Naive B cell (primary cell): ENCODE measurements around the gene BATF. TPM values are rescaled to one million over a fixed set of nuclear protein-coding genes. Genes with fewer than 3 reads are reported as not detected.

Experiments used
- ATAC-seq, 2 donors: fragments of 150-1000 bp; cut with Tn5 transposase; 2 replicates each; pipeline ENCODE4 v1.10.0; 2021; ENCODE audit warnings: low read depth in 2 of 2, mild to moderate bottlenecking in 2 of 2, moderate library complexity in 2 of 2
- DNase-seq: peaks from one replicate; pipeline ENCODE4 v3.0.0; 2022
- H3K27ac Mint-ChIP-seq, 6 donors: one replicate each; pipeline ENCODE4 v1.8.0; 2020 to 2022; ENCODE audit warnings: mild to moderate bottlenecking in 6 of 6, mixed read lengths in 6 of 6, moderate library complexity in 5 of 6, inconsistent platforms in 2 of 6
- H3K27me3 Mint-ChIP-seq, 3 donors: one replicate each; pipeline ENCODE4 v1.8.0; 2021 to 2022; ENCODE audit warnings: mixed read lengths in 3 of 3, mild to moderate bottlenecking in 1 of 3
- H3K36me3 Mint-ChIP-seq, 2 donors: one replicate each; pipeline ENCODE4 v1.8.0; 2020 to 2022; ENCODE audit warnings: mixed read lengths in 2 of 2, inconsistent platforms in 1 of 2, mild to moderate bottlenecking in 1 of 2
- H3K4me1 Mint-ChIP-seq, 3 donors: one replicate each; pipeline ENCODE4 v1.8.0; 2020 to 2022; ENCODE audit warnings: mixed read lengths in 3 of 3, inconsistent platforms in 1 of 3, mild to moderate bottlenecking in 1 of 3, moderate library complexity in 1 of 3
- H3K4me3 Mint-ChIP-seq, 8 donors: one replicate each; pipeline ENCODE4 v1.8.0; 2020 to 2022; ENCODE audit warnings: mild to moderate bottlenecking in 8 of 8, mixed read lengths in 8 of 8, moderate library complexity in 8 of 8, inconsistent platforms in 2 of 8
- H3K9me3 Mint-ChIP-seq, 7 donors: one replicate each; pipeline ENCODE4 v1.8.0; 2020 to 2022; ENCODE audit warnings: mixed read lengths in 7 of 7, mild to moderate bottlenecking in 5 of 7, inconsistent platforms in 2 of 7, moderate library complexity in 1 of 7
- polyA plus RNA-seq, 6 donors: library from polyadenylated mRNA; unstranded; fragments of 300-500 nt; fragmentation: Illumina TruSeq; gene quantifications; one replicate each; pipeline ENCODE4 v1.2.3, GENCODE V29; 2021; ENCODE audit warnings: low read depth in 6 of 6

Gene BATF
- polyA plus RNA-seq, 6 donors from 2014 or later: 2.6 to 12.9 (median 6.5) TPM

DNA sequence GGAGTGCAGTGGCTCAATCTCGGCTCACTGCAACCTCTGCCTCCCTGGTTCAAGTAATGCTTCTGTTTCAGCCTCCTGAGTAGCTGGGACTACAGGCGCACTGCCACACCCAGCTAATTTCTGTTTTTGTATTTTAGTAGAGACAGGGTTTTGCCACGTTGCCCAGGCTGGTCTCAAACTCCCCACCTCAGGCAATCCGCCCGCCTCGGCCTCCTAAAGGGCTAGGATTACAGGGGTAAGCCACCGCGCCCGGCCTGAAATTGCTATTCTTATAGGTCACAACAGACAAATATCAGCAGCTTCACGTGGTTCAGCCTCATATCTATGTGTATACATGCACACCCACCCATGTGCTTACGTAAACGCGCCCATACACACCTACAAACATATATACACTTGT is 23.6 kb downstream of the BATF start:
- Mint-ChIP-seq H3K27me3 (no peaks in the 10 kb centered on the region), H3K4me3 (no peak overlapping the region), H3K36me3 (peaks cover 0 to 13% of the 10 kb centered on the region in 2 donors), H3K4me1 (peaks cover 22 to 38% (median 27%) of the 10 kb centered on the region in 3 donors), H3K27ac (peak overlapping the region in 1 of 6 donors; percentile 53), H3K9me3 (no peaks in the 10 kb centered on the region)
- no peak for ATAC-seq
- DNase-seq: no peak

DNA sequence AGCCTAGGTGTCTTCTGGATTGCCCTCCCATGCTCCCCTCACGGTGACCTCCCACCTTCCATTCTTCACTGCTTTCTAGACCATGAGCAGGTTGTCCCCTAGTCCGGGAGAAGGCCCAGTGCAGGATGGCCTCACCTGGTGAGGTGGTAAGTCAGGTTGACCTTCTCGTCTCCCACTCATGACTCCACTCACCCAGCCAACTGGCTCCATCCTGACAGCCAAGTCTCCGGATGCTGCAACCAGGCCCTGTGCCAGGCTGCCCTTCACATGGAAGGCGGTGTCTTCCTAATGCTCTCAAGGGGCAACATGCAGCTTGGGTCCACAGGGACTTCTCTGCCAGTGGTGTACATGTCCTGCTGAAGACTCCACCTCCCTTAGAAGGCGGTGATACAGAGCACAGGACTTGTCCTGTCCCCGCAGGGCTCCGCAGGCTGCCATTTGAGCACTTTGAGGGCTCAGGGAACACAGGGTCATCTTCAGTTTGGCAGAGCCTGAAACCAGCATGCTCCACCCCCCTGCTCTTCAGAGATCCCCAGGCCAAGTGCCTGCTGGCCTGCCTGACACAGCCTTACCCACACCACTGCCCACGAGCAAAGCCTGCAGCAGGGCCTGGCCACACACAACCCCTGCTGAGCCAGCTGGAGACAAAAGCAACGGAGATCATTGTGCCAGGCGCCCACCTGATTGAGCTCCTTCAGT is 25.4 kb downstream of the BATF start:
- DNase-seq (no peak), ATAC-seq (no peak)
- H3K4me3 Mint-ChIP-seq: no peak overlapping the region
- peaks cover 0 to 13% of the 10 kb centered on the region in 2 donors for H3K36me3 Mint-ChIP-seq
- H3K27me3 Mint-ChIP-seq: peaks cover 0 to 5% (median 0%) of the 10 kb centered on the region in 3 donors
- H3K9me3 Mint-ChIP-seq: no peaks in the 10 kb centered on the region
- peak overlapping the region in 1 of 6 donors; percentile 74 for H3K27ac Mint-ChIP-seq
- H3K4me1 Mint-ChIP-seq: peaks cover 13 to 20% (median 16%) of the 10 kb centered on the region in 3 donors

DNA sequence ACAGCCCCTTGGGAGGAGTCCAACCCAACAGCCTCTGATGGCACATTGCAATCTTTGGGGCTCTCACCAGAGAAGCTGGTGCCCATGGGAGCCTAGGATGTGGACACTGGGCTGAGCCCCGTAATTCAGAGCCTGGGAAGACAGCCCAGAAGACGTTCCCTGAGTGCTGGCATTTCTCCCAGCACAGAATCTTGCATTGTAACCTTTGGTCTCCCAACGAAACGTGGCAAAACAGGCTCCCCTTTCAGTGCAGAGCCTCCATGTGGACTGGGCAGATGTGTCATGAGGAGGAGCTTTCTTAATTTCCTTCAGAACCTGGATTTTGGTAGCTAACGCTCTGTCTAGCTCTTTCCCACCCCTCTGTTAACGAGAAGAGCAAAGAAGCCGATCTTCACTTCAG is 26.3 kb downstream of the BATF start:
- H3K4me1 Mint-ChIP-seq: peaks cover 7 to 13% (median 10%) of the 10 kb centered on the region in 3 donors
- H3K27me3 Mint-ChIP-seq: peaks cover 0 to 5% (median 0%) of the 10 kb centered on the region in 3 donors
- no peak overlapping the region for H3K4me3 Mint-ChIP-seq
- no peak for ATAC-seq
- DNase-seq: no peak
- peaks cover 0 to 13% of the 10 kb centered on the region in 2 donors for H3K36me3 Mint-ChIP-seq
- no peaks in the 10 kb centered on the region for H3K9me3 Mint-ChIP-seq
- peak overlapping the region in 2 of 6 donors; percentile 23 to 69 for H3K27ac Mint-ChIP-seq

DNA sequence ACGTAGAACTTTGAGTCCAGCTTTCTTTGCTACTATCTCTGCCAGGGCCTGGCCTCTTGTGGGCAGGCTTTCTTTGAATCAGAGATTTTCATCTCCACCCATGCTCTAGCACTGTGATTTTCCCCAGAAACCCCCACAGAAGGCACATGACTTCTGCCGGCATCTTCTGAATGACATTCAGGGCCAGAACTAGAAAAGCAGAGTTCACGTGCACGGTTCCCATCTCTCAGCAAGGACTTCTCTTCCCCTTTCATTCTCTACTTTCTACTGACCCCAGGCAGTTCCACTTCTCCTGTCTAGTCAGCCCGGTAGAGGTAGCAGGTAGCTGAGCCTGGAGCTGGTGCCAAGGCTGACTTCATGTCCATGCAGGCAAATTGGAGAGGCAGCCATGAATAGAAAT is 26.9 kb downstream of the BATF start:
- H3K4me3 Mint-ChIP-seq: peak overlapping the region in 2 of 8 donors; percentile 25 to 30
- peaks cover 0 to 13% of the 10 kb centered on the region in 2 donors for H3K36me3 Mint-ChIP-seq

DNA sequence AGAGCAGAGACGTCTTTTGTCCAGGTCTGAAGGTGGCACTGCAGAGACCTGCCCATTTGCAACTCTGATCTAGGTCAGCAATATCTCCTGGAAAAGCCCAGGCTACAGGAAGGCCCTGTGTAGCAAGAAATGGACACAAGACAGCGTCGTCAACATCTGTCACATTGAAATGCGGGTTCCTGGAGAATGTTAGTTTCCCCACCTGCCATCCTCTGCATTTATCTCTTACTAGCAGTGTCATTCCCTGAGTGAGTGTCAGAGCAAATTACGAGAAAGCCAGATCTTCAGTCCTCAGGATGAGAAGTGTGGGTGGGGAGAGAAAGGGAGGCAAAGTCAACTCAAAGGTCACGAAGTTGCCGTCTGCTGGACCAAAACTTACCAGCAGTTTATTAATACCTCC is 28.8 kb downstream of the BATF start:
- H3K27me3 Mint-ChIP-seq: peaks cover 0 to 5% (median 3%) of the 10 kb centered on the region in 3 donors
- DNase-seq: no peak
- no peak overlapping the region for H3K27ac Mint-ChIP-seq
- no peak overlapping the region for H3K4me3 Mint-ChIP-seq
- no peak for ATAC-seq
- no peaks in the 10 kb centered on the region for H3K9me3 Mint-ChIP-seq
- H3K4me1 Mint-ChIP-seq: peaks cover 7 to 13% (median 10%) of the 10 kb centered on the region in 3 donors
- H3K36me3 Mint-ChIP-seq: peaks cover 2 to 13% of the 10 kb centered on the region in 2 donors

More for the DNA sequence above, 26.9 kb downstream of the BATF start:
- Mint-ChIP-seq H3K9me3 (no peaks in the 10 kb centered on the region), H3K27me3 (peaks cover 0 to 5% (median 0%) of the 10 kb centered on the region in 3 donors), H3K27ac (peak overlapping the region in 3 of 6 donors; percentile 23 to 61 (median 28)), H3K4me1 (peaks cover 7 to 13% (median 10%) of the 10 kb centered on the region in 3 donors)
- ATAC-seq (peak; percentile 41 to 65), DNase-seq (no peak)

DNA sequence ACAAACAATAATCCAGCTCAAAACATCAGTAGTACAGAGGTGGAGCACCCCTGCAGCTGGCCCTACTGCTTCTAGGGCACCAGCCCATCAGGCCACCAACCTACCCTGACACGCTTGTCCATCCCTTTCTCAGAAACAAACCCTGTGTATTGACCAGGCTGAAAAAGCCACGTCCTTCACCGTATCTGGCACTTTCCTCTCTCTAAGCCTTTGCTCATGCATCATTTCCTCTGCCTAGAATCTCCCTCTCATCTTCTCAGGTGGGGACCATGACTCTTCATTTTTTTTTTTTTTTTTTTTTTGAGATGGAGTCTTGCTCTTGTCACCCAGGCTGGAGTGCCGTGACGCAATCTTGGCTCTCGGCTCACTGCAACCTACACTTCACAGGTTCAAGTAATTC is 30.9 kb downstream of the BATF start:
- Mint-ChIP-seq H3K36me3 (peaks cover 0 to 7% of the 10 kb centered on the region in 2 donors), H3K4me3 (no peak overlapping the region), H3K27me3 (peaks cover 0 to 7% (median 5%) of the 10 kb centered on the region in 3 donors), H3K27ac (no peak overlapping the region), H3K4me1 (peaks cover 0 to 13% (median 10%) of the 10 kb centered on the region in 3 donors), H3K9me3 (peaks cover 0 to 7% (median 2%) of the 10 kb centered on the region in 7 donors)
- ATAC-seq (no peak), DNase-seq (no peak)

DNA sequence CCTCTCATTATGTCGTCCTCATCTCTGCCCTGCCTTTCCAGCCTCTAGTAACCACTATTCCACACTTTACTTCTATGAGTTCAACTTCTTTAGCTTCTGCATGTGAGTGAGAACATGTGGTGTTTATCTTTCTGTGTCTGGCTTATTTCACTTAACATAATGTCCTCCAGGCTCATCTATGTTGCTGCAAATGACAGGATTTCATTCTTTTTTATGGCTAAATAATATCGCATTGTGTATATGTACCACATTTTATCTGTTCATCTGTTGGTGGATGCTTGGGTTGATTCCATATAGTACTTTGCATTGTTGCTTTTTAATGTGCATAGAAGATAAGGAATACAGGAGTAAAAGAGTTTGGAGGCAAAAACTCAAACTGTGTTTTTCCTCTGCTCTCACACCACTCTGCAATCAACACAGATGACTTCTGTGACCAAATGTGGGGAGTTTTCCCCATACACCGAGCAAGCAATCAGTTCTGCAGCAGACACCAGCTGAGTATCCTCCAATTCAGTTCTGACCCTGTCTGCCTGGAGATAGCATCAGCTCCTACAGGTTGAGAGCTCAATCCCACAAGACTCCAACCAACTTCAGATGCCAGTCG is 31.6 kb downstream of the BATF start:
- Mint-ChIP-seq H3K4me3 (no peak overlapping the region), H3K27ac (peak overlapping the region in 1 of 6 donors; percentile 28), H3K9me3 (peaks cover 0 to 7% (median 2%) of the 10 kb centered on the region in 7 donors), H3K36me3 (peaks cover 0 to 7% of the 10 kb centered on the region in 2 donors), H3K4me1 (peaks cover 0 to 10% (median 10%) of the 10 kb centered on the region in 3 donors), H3K27me3 (peaks cover 0 to 7% (median 5%) of the 10 kb centered on the region in 3 donors)
- DNase-seq: no peak
- no peak for ATAC-seq

DNA sequence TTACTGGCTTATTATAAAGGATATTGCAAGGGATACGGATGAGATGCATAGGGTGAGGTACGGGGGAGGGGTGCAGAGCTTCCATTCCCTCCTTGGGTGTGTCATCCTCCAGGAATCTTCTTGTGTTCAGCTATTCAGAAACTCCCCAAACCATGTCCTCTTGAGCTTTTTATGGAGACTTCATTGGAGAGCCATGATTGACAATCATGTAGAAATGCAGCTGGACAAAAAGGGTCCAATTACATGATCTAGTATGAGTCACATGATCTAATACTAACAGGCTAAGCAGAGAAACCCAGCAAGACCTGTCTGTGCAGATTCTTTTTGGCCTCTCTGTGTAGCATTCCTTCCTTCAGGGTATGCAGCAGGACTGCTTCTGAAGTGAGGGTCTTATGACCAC is 32.2 kb downstream of the BATF start:
- no peak overlapping the region for H3K27ac Mint-ChIP-seq

DNA sequence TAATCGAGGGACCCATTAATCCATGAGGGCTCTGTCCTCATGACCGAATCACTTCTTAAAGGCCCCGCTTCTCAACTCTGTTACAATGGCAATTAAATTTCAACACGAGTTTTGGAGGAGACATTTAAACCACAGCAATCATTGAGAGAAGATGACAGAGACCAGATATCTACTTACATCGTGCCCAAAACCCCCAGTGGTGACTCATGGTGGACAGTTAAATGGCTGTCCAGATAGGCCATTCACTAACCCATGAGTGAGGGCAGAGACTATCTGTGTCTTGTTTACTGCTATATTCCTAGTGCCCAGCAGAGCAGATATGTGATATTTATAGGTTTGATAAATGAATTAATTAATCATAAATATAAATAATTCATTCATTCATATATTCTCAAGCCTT is 36.2 kb downstream of the BATF start:
- no peak for ATAC-seq
- DNase-seq: no peak
- H3K4me3 Mint-ChIP-seq: no peak overlapping the region
- H3K27ac Mint-ChIP-seq: no peak overlapping the region
- peaks cover 0 to 8% (median 5%) of the 10 kb centered on the region in 3 donors for H3K4me1 Mint-ChIP-seq
- peaks cover 0 to 7% (median 2%) of the 10 kb centered on the region in 7 donors for H3K9me3 Mint-ChIP-seq
- peaks cover 11 to 26% (median 18%) of the 10 kb centered on the region in 3 donors for H3K27me3 Mint-ChIP-seq
- peaks cover 0 to 7% of the 10 kb centered on the region in 2 donors for H3K36me3 Mint-ChIP-seq

More for the DNA sequence above, 32.2 kb downstream of the BATF start:
- Mint-ChIP-seq H3K27me3 (peaks cover 0 to 7% (median 5%) of the 10 kb centered on the region in 3 donors), H3K4me1 (peaks cover 0 to 6% (median 4%) of the 10 kb centered on the region in 3 donors), H3K9me3 (peaks cover 0 to 7% (median 2%) of the 10 kb centered on the region in 7 donors), H3K4me3 (no peak overlapping the region), H3K36me3 (peaks cover 0 to 7% of the 10 kb centered on the region in 2 donors)
- ATAC-seq (no peak), DNase-seq (no peak)

DNA sequence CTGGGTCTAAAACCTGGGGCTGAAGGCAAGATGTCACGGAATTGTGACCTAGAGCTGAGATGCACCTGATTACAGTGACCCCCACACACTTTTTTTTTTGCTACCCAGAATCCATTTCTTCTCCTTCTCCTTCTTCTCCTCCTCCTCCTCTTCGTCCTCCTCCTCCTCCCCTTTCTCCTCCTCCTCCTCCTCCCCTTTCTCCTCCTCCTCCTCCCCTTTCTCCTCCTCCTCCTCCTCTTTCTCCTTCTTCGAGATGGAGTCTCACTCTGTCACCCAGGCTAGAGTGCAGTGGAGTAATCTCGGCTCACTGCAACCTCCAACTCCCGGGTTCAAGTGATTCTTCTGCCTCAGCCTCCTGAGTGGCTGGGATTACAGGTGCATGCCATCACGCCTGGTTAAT is 36.8 kb downstream of the BATF start:
- no peak for ATAC-seq
- H3K27ac Mint-ChIP-seq: no peak overlapping the region
- H3K9me3 Mint-ChIP-seq: peaks cover 0 to 7% (median 2%) of the 10 kb centered on the region in 7 donors
- DNase-seq: no peak
- peaks cover 0 to 8% (median 5%) of the 10 kb centered on the region in 3 donors for H3K4me1 Mint-ChIP-seq
- peaks cover 11 to 26% (median 18%) of the 10 kb centered on the region in 3 donors for H3K27me3 Mint-ChIP-seq
- H3K36me3 Mint-ChIP-seq: peaks cover 0 to 7% of the 10 kb centered on the region in 2 donors
- H3K4me3 Mint-ChIP-seq: no peak overlapping the region

DNA sequence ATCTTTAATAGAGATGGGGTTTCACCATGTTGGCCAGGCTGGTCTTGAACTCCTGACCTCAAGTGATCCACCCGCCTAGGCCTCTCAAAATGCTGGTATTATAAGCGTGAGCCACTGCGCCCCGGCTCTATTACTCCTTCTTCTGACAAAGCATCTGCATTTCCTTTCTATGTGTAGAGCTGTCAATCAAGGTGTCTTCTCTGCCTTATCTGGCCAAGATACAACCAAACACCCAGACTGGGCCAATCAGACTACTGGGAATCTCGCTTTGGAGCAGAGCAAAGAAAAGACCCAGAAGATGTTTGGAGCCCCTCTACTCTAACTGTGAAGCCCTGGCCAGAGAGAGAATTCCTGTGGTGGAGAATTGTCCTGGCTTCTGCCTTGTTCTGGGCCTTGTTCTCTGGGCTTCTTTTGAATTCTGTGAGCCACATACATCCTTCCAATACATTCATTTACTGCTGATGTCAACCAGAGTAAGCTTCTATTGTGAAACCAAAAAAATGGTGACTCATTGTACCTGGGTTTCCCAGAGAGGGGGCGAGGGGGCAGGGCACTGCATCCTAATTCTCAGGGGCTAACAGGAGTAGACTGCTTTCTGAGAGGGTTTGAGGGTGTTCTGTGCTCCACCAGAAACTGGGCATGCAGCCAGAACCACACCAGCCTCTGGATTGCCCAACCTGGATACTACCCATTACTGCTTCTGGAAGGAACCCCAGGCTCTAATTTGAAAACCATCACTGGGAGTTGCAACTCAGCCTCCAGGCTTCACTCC is 37.4 kb downstream of the BATF start:
- H3K4me1 Mint-ChIP-seq: peaks cover 0 to 8% (median 5%) of the 10 kb centered on the region in 3 donors
- H3K27ac Mint-ChIP-seq: peak overlapping the region in 1 of 6 donors; percentile 38
- H3K4me3 Mint-ChIP-seq: no peak overlapping the region
- no peak for DNase-seq
- peaks cover 11 to 26% (median 18%) of the 10 kb centered on the region in 3 donors for H3K27me3 Mint-ChIP-seq
- peaks cover 0 to 7% of the 10 kb centered on the region in 2 donors for H3K36me3 Mint-ChIP-seq
- H3K9me3 Mint-ChIP-seq: peaks cover 0 to 7% (median 2%) of the 10 kb centered on the region in 7 donors
- no peak for ATAC-seq

DNA sequence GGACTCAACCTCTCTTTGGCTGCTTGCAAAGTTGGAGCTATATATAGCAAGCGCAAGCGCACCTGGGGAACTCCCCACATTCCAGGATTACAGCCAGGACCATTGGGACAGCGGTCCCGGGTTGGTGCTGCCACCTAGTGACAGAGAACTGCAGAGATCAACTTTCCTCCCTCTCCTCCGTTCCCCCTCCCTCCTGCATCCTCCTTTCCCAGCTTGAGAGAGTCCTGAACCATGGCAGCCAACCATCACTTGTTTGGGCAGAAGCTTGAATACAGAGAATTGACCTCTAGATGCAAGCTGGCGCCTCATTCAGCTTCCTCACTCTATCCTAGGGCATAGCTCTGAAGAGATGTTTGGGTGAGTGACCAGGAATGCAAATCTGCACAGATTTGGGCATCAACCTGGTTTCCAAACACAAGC is 38.8 kb downstream of the BATF start:
- ATAC-seq: peak; percentile 47 to 49
- Mint-ChIP-seq H3K36me3 (peaks cover 0 to 5% of the 10 kb centered on the region in 2 donors), H3K27ac (no peak overlapping the region), H3K27me3 (peaks cover 8 to 36% (median 30%) of the 10 kb centered on the region in 3 donors), H3K9me3 (peaks cover 0 to 7% (median 2%) of the 10 kb centered on the region in 7 donors), H3K4me3 (peak overlapping the region in 1 of 8 donors; percentile 44), H3K4me1 (peaks cover 0 to 8% (median 5%) of the 10 kb centered on the region in 3 donors)
- DNase-seq: peak; percentile 23

DNA sequence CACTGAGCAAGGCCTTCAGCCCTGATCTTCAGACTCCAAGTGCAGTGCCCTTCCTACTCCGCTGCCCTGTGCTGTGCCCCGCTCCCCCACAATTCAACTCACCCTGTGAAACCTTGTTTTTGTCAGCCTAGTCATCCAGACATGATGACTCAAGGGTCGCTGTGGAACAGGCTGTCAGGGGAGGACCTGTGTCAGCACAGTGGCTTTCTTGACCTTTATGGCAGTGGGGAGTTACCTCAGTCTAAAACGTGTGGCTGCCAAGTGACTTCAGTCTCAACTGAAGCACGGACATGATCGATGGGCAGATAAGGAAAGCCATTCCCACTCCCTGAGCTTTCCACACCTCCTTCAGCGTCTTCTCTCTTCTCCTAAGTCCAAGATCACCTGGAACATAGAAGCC is 39.8 kb downstream of the BATF start:
- Mint-ChIP-seq H3K9me3 (peaks cover 0 to 3% (median 1%) of the 10 kb centered on the region in 7 donors), H3K36me3 (no peaks in the 10 kb centered on the region), H3K27me3 (peaks cover 4 to 46% (median 35%) of the 10 kb centered on the region in 3 donors), H3K4me1 (peaks cover 0 to 8% (median 5%) of the 10 kb centered on the region in 3 donors), H3K27ac (no peak overlapping the region), H3K4me3 (no peak overlapping the region)
- DNase-seq: no peak
- ATAC-seq: no peak
